NT2/D1 (cell line): Measurements from ENCODE around the gene TRMT61A.

Experiments used
- SUZ12 ChIP-seq: IDR thresholded peaks from 2 replicates; pipeline ENCODE4 v1.6.1; 2011; ENCODE audit not compliant: insufficient read length, insufficient read depth; ENCODE audit errors: extremely low read depth
- YY1 ChIP-seq: IDR thresholded peaks from 2 replicates; pipeline ENCODE4 v1.6.1; 2011; ENCODE audit not compliant: insufficient read length, insufficient read depth
- ZNF274 ChIP-seq: IDR thresholded peaks from 2 replicates; pipeline ENCODE4 v1.6.1; 2011; ENCODE audit warnings: mild to moderate bottlenecking, low read depth, low read length

GRCh38 chr14:103485504-103485903 is 43.5 kb upstream of the TRMT61A start:
- no peak for TF ChIP-seq YY1
- TF ChIP-seq ZNF274: no peak
- TF ChIP-seq SUZ12: no peak
